Amniotic stem cell (primary cell): Measurements from ENCODE around the gene MGP.

Source experiments
- DNase-seq: peaks from one replicate; lab custom pipeline; 2025; lab: John Stamatoyannopoulos, UW

MGP gene

DNA sequence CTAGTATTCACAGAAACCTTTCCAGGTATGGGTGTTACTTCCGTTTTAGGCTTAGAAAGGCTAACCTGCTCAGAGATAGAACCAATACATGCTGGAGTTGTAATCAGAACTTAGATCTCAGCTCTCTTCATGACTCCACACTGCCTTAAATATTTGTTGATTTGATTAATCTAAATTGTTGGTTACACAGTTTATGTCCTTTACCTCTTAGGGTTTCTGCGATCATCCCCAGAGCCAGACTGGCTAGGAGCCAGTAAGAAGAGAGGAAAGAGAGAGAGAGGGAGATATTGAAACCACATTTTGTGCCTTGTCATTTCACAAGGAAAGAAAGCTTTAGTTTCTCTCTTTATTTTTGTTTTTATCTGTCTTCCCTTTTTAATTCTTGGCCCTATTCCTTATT is 16.8 kb upstream of the MGP start:
- DNase-seq: no peak

- DNase-seq: no peak
Measured at GRCh38 chr12:14901228-14901562, 15.5 kb upstream of the MGP start.

- no peak for DNase-seq
Measured at GRCh38 chr12:14900521-14901227, 15.0 kb upstream of the MGP start.

GRCh38 chr12:14896521-14897169 is 11.0 kb upstream of the MGP start:
- no peak for DNase-seq

- DNase-seq: no peak
Measured at GRCh38 chr12:14893506-14894250, 8.0 kb upstream of the MGP start.

DNA sequence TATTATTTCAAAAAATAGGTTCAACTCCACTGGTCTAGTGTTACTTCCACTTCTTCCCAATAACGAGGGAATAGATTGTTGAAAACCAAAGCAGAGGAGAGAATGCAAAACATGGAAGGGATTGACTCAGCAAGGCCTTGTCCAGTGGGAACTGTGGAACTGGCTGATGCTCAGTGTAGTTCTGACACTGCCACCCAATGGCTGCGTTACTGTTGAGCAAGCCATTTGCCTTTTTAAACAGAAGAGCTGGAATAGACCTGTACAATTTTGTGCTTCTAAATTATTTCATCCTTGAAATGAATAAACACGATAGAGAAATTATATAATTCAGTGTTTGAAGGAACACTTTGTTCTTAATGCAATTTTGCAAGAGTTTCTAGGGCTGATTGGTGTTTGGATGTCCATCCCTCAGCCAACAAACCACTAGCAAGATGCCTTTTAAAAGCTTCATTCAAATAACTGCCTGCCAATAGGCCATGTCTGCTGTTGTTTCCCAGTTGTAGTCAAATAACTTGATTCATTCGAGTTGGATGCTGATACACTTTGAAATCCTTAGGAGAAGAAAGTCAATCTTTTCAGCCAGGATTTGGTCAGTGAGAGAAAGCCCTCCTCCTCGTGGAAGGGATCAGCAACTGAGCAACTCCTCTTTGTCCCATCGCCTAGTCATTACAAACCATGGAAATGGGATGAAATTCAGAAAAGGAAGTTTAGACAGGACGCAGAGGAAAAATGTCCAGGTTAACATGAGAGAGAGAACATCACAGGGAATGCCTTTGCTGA is 7.3 kb upstream of the MGP start:
- DNase-seq: no peak

GRCh38 chr12:14890701-14891100 is 5.0 kb upstream of the MGP start:
- no peak for DNase-seq

- no peak for DNase-seq
Measured at GRCh38 chr12:14886271-14886670, 617 bp upstream of the MGP start.

DNA sequence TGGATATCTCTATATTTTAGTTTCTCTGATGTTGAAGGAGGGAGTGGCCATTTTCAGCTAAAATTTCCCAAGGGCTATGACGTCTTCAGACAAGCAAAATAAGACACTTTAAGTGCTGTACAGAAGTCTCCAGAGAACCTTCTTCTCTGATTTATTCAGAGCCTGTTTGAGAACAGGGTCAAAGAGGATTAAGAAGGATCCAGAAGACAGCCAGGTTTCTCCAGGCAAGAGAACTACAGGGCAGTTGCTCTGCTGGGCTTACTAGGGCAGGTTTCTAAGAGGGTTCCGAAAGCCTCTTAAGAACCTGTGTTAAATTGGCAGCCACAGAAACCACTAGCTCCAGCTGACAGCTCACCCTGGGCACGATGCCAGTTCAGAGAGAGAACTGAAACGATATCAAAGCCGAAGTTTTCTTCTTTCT is 1.2 kb downstream of the MGP start:
- DNase-seq: peak; percentile 5

- no peak for DNase-seq
Measured at GRCh38 chr12:14883686-14884085, 2.0 kb downstream of the MGP start.

DNA sequence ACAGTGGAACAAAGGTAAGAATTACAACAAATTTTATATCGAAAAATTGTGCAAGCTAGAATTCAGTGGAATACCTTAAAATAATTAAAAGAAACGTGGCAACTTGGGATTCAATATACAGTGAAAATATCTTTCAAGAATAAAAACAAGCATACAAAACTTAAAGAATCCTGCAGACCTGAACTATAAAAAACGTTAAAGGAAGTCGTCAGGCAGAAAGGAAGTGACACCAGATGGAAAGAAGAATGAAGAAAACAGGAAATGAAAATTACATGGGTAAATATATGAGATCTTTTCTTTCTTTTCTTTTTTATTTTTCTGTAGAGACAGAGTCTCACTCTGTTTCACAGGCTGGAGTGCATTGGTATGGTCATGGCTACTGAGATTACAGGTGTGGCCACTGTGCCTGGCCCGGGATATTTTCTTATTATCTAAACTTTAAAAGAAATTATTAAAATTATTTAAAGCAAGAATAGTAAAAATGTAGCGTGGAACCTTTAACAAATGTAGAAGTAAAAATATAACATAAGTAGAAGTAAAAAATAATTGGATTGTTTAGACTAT is 4.7 kb downstream of the MGP start:
- no peak for DNase-seq

GRCh38 chr12:14879222-14879933 is 6.3 kb downstream of the MGP start:
- DNase-seq: no peak

DNA sequence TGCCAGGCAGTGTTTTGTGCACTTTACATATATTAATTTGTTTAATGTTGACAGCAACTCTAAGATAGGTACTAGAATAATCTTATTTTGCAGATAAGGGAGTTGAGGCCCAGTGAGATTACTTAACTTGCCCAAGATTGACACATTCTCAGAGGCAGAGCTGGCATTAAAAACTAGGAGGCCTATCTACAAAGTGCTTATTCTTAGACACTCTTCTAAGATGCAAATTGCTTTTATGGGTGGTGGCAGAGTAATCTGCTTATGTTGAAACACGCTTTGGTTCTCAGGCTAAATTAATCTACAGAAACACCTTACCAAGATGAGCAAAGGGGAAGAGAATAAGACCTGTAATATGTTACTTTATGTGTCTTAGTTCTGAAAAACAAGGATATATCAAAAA is 7.2 kb downstream of the MGP start:
- DNase-seq: no peak

GRCh38 chr12:14876833-14877232 is 8.8 kb downstream of the MGP start:
- no peak for DNase-seq

DNA sequence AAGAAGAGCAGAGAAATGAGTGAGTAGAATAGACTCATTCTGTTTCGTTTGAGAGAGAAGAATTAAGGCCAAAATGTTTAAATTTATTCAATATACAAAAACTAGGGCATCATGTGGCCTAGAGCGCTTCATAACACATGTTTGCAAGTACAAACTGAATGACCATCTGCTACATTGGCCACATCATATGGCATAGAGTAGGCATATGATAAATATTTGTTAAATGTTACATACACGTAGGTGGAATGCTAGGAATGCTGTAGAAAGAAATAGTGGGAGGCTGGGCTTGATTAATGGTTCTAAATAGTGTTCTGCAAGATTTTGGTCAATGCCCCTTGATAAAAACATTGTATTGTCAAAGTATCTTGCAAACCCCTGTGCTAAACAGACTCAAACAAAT is 10.8 kb downstream of the MGP start:
- no peak for DNase-seq

- no peak for DNase-seq
Measured at GRCh38 chr12:14873440-14874185, 12.0 kb downstream of the MGP start.

DNA sequence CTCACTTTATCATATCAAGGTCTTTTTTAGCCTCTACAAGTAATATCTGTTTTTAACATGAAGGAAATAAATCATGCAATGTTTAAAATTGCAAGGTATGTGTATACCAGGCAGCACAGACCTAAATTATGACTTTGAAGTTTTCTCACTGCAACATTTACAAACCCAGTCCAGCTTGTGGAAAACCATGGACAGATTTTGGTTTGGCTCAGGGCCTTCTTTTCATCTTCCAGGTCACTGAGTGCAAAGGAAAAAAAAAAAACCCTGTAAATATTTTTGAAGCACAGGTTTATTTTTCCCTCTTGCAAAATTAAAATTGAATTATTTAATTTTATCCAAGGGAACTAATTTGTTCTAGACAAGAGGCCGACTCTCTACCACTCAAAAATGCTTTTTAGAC is 13.8 kb downstream of the MGP start:
- DNase-seq: no peak

GRCh38 chr12:14871247-14871646 is 14.4 kb downstream of the MGP start:
- no peak for DNase-seq

DNA sequence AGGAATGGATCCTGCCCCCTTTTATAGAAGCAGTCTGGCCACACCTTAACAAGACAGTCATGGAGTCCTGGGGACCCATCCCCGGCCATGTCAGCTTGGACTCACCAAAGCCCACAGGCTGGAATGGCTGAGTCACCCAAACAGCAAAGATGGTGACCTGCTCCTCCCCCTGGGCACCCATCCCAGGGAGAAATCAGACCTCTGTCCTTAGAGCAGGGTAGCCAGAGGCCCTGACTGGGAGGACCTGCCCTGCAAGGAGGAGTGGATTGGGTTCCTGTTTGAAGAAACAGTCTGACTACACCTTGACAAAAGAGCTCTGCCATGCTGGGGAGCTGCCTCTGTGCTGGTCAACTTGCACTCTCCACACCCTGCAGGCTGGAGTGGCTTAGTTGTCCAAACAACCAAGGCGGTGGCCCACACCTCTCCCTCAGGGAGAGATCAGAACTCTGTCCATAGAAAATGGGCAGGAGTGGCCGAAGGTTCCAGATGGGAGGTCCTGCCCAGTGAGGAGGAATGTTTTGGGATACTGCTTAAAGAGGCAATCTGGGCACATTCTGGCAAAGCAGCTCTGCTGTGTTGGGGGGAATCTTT is 16.6 kb downstream of the MGP start:
- no peak for DNase-seq

DNA sequence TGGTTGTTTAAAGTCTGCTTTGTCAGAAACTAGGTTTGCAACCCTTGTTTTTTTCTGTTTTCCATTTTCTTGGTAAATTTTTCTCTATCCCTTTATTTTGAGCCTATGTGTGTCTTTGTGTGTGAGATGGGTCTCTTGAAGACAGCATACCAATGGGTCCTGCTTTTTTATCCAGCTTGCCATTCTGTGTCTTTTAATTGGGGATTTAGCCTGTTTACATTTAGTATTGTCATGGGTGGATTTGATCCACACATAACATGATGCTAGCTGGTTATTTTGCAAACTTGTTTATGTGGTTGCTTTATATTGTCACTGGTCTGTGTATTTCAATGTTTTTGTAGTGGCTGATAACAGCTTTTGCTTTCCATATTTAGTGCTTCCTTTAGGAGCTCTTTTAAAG is 25.2 kb downstream of the MGP start:
- no peak for DNase-seq

DNA sequence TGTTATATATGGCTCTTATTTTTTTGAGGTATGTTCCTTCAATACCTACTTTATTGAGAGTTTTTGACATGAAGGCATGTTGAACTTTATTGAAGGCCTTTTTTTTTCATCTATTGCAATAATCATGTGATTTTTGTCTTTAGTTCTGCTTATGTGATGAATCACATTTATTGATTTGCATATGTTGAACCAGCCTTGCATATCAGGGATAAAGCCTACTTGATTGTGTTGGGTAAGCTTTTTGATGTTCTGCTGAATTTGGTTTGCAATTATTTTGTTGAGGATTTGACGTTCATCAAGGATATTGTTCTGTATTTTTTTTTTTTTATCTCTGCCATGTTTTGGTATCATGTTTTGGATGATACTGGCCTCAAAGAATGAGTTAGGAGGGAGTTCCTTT is 27.1 kb downstream of the MGP start:
- no peak for DNase-seq
